EH (cell line): ENCODE data around the gene OR6B1.
A peak's percentile ranks its signal among the peaks of the same experiment; 100 is the strongest.
"Not testable (repeated sequence)": the region's sequence is repeated elsewhere in the genome, so short reads cannot be mapped to it uniquely, and the experiment has no call there.

Source experiments
- DNase-seq: peaks from one replicate; pipeline ENCODE4 v3.0.0-alpha.2; 2015; ENCODE audit warnings: low read depth

Gene OR6B1

DNA sequence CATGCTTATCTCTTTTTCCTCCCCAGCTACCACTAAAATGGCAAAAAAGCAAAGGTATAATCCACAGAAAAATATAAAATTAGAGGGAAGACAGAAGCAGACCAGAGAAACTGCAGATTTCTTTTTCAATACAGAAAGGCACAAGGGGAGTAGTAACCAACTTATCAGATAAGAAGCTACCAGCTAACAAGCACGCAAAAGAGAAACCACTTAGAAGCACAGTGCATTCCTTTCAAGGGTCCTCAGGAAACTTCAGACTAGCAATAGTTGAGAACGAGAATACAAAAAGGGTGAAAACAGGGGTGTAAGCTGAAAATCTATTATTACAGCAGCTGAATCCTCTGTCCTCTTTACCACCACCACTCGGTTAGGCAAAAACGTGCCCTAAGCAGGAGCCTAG is 38.8 kb downstream of the OR6B1 start:
- DNase-seq: no peak

DNA sequence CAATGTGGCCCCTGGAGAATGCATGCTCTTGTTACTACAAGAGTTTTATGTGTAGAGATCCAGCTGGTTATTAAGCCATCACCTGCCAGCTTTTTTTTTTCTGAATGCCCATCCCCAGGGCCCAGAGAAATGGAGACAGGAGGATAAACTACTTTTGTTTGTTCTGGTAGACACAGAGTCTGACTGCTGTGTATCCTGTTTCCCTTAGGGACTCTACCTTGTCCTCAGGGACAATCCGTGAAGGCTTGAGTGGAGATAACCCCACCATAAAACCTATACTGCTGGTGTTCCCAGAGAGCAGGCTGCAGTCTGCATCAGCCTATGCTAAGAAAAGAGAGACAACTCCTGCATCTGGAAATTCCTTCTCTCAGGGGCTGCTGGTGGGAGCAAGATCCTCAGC is 48.5 kb downstream of the OR6B1 start, which contains the start of gene OR2A5:
Gene OR2A5 (plus strand): TSS at position 301 of the 400 bp plus-strand sequence. CDS start 1,454 bp downstream, outside the sequence.
- no peak for DNase-seq

DNA sequence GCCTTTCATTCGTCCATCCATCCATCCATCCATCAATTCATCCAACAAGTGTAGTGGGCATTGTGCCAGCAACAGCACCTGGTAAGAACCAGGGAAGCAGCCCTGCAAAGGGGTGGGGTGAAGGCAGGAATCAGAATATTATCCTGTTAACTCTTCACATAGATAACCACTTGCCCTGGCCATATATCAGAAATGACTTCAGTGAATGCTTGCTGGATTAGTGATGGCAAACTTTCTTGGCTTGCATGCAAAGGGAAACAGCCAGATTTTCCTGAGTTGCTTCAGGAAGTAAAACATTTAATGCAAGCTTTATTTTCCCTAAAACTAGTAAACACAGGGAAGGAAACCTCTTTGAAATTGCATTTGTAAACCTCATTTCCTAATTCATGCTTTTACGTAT is 49.4 kb downstream of the OR6B1 start:
- no peak for DNase-seq

DNA sequence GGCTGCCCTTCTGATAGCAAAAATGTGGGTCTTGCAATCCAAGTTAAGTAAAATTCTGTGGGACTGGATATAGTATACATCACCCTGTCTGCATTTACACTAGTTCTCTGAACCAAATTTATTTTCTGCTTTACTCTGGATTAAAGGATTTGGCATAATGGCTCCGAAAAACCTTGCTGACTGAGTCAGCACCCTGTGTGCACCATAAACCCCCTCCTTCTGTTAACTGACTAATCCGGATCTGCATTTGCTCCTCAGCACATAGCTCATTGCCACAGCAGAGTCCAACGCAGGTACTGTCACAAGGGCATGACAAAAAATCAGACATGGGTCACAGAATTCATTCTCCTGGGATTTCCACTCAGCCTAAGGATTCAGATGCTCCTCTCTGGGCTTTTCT is 50.0 kb downstream of the OR6B1 start:
- DNase-seq: no peak

DNA sequence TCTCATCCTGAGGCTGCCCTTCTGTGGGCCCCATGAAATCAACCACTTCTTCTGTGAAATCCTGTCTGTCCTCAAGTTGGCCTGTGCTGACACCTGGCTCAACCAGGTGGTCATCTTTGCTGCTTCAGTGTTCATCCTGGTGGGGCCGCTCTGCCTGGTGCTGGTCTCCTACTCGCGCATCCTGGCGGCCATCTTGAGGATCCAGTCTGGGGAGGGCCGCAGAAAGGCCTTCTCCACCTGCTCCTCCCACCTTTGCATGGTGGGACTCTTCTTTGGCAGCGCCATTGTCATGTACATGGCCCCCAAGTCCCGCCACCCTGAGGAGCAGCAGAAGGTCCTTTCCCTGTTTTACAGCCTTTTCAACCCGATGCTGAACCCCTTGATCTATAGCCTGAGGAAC is 50.8 kb downstream of the OR6B1 start:
- DNase-seq: not testable (repeated sequence)

DNA sequence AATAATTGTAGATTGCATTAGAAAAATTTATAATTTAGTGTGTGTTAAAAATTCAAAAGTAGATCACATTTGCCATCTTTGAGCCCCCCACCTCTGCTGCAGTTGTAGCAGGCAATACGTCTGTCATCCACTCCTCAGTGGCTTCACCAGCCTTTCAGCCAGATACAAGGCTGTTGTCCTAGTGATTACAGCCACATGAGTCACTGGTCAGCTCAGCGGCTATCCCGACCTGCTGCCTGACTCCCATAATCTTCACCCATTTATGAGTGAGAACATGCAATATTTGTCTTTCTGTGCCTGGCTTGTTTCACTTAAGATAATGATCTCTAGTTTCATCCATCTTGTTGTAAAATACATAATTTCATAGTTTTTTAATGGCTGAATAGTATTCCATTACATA is 57.8 kb downstream of the OR6B1 start:
- DNase-seq: peak; percentile 24
